Erythroblast (primary cell): ENCODE measurements around the gene ZBTB34.

Experiments
- DNase-seq, 2 experiments: peaks; one replicate each; lab custom pipeline; 2025; lab: John Stamatoyannopoulos, UW
- GATA1 ChIP-seq: IDR thresholded peaks from 2 replicates; pipeline ENCODE4 v1.6.1; 2011; ENCODE audit warnings: low read depth, mild to moderate bottlenecking, control low read depth, low read length, moderate library complexity
- POLR2A ChIP-seq: IDR thresholded peaks from 2 replicates; pipeline ENCODE4 v1.6.1; 2011; ENCODE audit warnings: mild to moderate bottlenecking, low read length

ZBTB34 gene

GRCh38 chr9:126854734-126855133 is 5.7 kb upstream of the ZBTB34 start:
- no peak for DNase-seq
- TF ChIP-seq GATA1, result no peak
- TF ChIP-seq POLR2A, result no peak

GRCh38 chr9:126856326-126856877 is 4.0 kb upstream of the ZBTB34 start:
- no peak for TF ChIP-seq POLR2A
- no peak for TF ChIP-seq GATA1
- DNase-seq, result no peak

- no peak for TF ChIP-seq GATA1
Observed at GRCh38 chr9:126857261-126857960, 3.0 kb upstream of the ZBTB34 start.

GRCh38 chr9:126859111-126859510 is 1.3 kb upstream of the ZBTB34 start:
- TF ChIP-seq POLR2A (no peak), GATA1 (no peak)
- DNase-seq, result no peak

More at GRCh38 chr9:126857261-126857960, 3.0 kb upstream of the ZBTB34 start:
- no peak for DNase-seq

- DNase-seq, result peak; percentile 47 to 67
- TF ChIP-seq GATA1, result no peak
- TF ChIP-seq POLR2A, result no peak
Observed at GRCh38 chr9:126860757-126861466, 473 bp downstream of the ZBTB34 start.

- peak; percentile 40 to 53 for DNase-seq
- TF ChIP-seq GATA1, result no peak
- no peak for TF ChIP-seq POLR2A
Observed at GRCh38 chr9:126861707-126862103, 1.3 kb downstream of the ZBTB34 start.

GRCh38 chr9:126862104-126862761 is 1.8 kb downstream of the ZBTB34 start:
- peak; percentile 51 to 62 for DNase-seq
- TF ChIP-seq POLR2A, result no peak
- TF ChIP-seq GATA1, result no peak

- no peak for TF ChIP-seq GATA1
- no peak for TF ChIP-seq POLR2A
- no peak for DNase-seq
Observed at GRCh38 chr9:126864771-126865170, 4.3 kb downstream of the ZBTB34 start.

- peak in 1 of 2 experiments; percentile 59 for DNase-seq
- no peak for TF ChIP-seq POLR2A
- no peak for TF ChIP-seq GATA1
Observed at GRCh38 chr9:126869368-126869767, 8.9 kb downstream of the ZBTB34 start.

- TF ChIP-seq POLR2A, result no peak
- TF ChIP-seq GATA1, result no peak
- no peak for DNase-seq
Observed at GRCh38 chr9:126872516-126872915, 12.1 kb downstream of the ZBTB34 start.

GRCh38 chr9:126874546-126875314 is 14.3 kb downstream of the ZBTB34 start:
- DNase-seq, result no peak
- no peak for TF ChIP-seq GATA1
- TF ChIP-seq POLR2A, result no peak

- TF ChIP-seq POLR2A (no peak), GATA1 (no peak)
- DNase-seq, result no peak
Observed at GRCh38 chr9:126875756-126876510, 15.5 kb downstream of the ZBTB34 start.
